Measurements from ENCODE around the gene PIPOX.

PIPOX gene

GRCh38 chr17:29048440-29049368 lies 5.8 kb downstream of the PIPOX start:
- DNase-seq (ENCODE audit: low read depth in 2 of 2) = no peak

DNA sequence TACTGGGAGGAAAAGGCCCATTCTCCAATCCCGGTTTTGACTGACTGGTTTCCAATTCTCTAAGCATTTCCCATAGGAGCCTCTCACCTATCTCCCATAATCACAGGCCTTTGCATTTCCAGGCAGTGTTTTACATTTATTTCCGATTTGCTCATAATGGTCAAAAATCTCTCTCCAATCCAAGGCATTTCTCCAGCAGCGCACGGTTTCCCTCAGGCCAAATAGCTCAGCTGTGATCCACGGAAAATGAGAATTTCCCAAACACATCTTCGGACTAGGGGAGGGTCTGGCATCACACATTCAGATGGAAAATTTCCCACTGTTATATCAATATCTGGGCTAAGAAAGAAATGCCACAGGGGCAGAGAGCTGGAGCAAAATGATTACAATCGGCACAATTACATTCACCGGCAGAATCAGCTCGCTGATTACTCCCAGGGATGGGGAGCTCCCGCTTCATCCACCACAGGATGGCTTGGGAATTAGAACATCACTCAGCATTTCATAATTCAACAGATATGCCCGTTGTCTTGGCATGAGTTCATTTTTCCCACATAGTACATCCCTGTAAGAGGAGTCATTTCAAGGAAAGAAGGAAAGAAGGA lies 6.7 kb downstream of the PIPOX start:
- no peak for DNase-seq (ENCODE audit: low read depth in 2 of 2)

- DNase-seq (ENCODE audit: low read depth in 2 of 2) = no peak
Measured at GRCh38 chr17:29050176-29050575, 7.2 kb downstream of the PIPOX start.

GRCh38 chr17:29051194-29051593 lies 8.3 kb downstream of the PIPOX start:
- no peak for DNase-seq (ENCODE audit: low read depth in 2 of 2)

GRCh38 chr17:29051731-29052130 lies 8.8 kb downstream of the PIPOX start:
- DNase-seq (ENCODE audit: low read depth in 2 of 2) = no peak

- no peak for DNase-seq (ENCODE audit: low read depth in 2 of 2)
Measured at GRCh38 chr17:29054835-29055234, 11.9 kb downstream of the PIPOX start.

GRCh38 chr17:29057361-29057760 lies 14.4 kb downstream of the PIPOX start:
- DNase-seq (ENCODE audit: low read depth in 2 of 2) = no peak

DNA sequence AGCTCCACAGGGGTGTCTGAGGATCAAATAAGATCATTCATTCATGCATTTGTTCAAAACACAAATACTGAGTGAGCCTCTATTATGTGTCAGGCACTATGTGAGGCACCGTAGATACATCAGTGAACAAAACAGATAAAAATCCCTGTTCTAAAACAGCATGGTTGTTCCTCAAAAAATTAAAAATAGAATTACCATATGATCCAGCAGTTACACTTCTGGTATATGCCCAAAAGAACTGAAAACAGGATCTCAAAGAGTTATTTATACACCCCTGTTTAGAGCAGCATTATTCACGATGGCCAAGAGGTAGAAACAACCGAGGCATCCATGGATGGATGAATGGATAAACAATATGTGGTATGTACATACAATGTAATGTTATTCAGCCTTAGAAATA lies 15.4 kb downstream of the PIPOX start:
- no peak for DNase-seq (ENCODE audit: low read depth in 2 of 2)

GRCh38 chr17:29059281-29059680 lies 16.3 kb downstream of the PIPOX start:
- DNase-seq (ENCODE audit: low read depth in 2 of 2) = no peak

DNA sequence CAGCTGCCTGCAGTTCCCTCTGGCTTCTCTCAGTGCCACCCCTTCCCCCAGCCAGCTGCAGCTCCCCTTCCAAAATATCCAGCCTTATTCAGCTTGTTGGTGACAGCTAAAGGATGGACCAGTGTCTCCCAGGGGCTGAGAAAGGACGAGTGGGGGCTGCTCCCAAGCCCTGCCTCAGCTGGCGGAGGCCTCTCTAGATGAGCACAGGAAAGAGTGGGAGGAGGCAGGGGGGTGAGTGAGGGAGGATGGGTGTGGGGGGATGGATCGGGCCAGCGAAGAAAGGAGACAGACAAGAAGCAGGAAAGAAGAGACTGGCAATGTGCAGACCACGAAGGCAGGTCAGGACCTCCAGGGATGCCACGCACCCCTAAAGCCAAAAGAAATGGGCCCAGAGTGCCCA lies 17.5 kb downstream of the PIPOX start:
- DNase-seq (ENCODE audit: low read depth in 2 of 2) = no peak

DNA sequence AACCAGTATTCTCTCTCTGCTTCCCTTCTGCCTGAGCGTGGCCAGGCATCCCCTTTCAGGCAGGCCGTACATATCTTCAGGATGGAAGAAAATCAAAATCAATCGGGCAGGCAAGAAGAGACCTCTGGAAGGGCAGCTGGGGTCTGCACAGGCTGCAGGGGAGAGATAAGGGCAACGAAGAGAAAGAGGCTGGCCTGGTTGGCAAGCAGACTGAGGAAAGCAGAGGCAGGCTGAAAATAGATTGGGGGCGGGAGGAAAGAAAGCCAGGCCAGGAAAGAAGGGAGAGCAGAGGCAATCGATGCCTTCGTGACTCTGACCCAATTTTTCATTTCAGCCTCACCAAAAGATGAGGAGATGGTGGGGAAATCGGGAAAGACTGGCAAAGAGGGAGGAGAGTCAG lies 18.1 kb downstream of the PIPOX start:
- no peak for DNase-seq (ENCODE audit: low read depth in 2 of 2)

DNA sequence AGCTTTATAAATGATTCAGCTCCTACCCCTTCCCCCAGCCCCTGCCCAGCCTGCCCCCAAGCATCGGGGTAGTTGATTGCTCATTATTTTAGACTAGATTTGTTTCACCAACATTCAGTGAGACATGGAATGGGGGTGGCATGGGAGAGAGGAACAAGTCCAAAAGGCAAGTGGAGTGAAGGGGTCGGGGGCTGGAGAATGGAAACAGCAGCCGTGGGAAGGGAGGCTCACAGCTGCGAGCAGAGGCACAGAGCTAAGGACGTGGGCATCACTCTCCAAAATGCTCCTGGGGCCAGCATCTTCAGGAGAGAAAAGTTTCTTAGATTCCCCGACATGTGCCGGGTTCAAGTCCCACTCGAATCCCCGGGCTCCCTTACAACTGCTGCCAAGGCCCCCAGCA lies 19.3 kb downstream of the PIPOX start:
- no peak for DNase-seq (ENCODE audit: low read depth in 2 of 2)

DNA sequence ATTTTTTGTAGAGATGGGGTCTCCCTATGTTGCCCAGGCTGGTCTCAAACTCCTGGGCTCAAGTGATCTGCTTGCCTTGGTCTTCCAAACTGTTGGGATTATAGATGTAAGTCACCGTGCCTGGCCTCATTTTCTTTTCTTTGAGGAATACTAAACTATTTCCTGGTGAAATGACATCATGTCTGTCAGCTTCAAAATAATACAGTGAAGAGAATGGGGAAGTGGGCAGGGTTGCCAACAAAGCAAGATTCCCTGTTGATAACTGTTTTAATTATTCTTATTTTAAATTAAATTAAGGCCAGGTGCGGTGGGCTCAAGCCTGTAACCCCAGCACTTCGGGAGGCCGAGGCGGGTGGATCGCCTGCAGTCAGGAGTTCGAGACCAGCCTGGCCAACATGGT lies 21.1 kb downstream of the PIPOX start:
- no peak for DNase-seq (ENCODE audit: low read depth in 2 of 2)

- DNase-seq (ENCODE audit: low read depth in 2 of 2) = no peak
Measured at GRCh38 chr17:29066047-29066446, 23.1 kb downstream of the PIPOX start.

DNA sequence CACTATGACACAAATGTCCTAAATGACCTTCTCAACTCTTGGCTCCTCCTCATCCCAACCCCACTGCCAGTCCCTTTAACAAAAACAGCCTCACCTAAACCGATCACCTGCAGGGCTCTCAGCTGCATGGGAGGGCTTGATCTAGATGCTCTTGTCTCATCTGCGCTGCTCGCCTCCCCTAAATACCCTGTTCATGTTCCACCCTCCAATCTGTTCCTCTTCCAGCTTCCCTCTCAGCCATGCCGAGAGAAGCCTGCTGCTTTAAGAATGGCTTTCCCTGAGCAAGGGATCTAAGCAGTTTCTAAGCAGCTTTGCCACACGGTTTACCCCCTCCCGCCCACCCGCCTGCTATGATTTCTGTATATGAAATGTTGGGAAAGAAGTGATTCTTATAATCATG lies 23.7 kb downstream of the PIPOX start:
- DNase-seq (ENCODE audit: low read depth in 2 of 2) = no peak

DNA sequence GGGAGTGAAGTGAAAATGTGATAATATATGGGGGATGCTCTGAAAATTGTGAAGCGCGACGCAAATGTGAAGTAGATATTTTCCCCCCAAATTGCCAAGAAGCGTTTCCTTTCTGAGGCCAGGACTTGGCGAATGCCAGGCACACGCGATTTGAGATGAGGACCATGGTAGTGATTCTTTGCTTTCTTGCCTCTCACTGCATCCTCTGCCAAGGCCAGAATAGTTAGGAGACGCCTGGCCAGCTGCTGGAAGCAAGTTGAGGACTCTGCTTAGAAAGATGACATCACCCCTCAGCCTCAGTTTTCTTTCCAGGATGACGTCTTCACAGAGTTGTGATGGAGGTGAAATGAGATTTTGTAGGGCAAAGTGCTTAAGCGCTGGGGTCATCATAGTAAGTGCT lies 25.9 kb downstream of the PIPOX start:
- DNase-seq (ENCODE audit: low read depth in 2 of 2) = no peak

- DNase-seq (ENCODE audit: low read depth in 2 of 2) = no peak
Measured at GRCh38 chr17:29069526-29070041, 26.6 kb downstream of the PIPOX start.

DNA sequence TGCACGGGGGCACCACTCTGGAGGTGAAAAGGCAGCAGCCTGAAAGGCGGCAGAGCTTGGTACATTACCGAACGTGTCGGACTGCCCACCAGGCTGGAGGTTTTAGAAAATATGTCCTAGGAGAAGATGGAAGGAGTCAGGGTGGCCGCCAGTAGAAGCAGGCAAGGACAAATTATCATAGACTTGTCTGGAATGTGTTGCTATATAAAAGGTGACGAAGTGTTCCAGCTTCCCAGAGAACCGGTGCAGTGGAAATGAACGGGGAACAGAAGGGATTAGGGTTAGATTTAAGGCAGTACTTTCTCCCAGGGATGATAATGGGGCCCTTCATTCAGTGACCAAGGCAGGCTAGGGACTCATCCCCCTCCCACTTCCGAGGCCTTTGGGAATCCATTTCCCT lies 27.4 kb downstream of the PIPOX start:
- DNase-seq (ENCODE audit: low read depth in 2 of 2) = no peak

DNA sequence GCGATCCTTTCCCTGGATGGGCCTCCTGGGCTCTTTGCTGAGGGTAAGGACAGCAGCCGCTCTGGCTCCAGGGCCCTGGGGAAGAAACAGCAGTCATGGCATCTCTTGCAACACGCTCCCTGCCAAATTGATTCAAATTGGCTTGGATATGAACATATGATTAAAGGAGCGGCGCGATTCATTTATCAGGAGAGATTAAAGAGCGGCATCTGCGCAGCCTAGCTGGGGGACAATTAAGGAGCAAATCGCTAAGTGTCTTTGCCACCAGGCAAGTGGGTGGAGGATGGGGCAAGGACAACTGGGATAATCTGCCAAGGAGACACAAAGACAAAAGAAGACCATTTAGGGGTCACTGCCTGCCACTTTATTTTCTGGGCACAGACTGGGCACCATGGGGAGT lies 27.8 kb downstream of the PIPOX start:
- DNase-seq (ENCODE audit: low read depth in 2 of 2) = no peak

DNA sequence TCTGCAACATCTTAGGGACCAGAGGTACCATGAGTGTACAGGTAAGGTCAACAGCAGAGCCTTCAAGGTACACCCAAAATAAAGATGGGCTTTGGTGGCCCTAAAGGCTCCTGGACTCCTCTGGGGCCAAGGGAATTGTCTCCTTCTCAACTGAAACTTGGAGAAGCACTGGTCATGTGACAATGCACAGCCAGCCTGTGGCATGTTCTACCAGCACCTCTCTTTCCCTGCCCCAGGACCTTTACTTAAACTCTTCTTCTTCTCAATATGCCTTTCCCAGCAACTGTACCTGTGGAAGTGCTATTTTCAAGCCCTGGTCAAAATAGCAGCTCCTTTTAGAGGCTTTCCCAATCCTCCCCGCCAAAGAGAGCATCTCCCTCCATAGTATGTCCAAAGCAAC lies 28.4 kb downstream of the PIPOX start:
- DNase-seq (ENCODE audit: low read depth in 2 of 2) = no peak

DNA sequence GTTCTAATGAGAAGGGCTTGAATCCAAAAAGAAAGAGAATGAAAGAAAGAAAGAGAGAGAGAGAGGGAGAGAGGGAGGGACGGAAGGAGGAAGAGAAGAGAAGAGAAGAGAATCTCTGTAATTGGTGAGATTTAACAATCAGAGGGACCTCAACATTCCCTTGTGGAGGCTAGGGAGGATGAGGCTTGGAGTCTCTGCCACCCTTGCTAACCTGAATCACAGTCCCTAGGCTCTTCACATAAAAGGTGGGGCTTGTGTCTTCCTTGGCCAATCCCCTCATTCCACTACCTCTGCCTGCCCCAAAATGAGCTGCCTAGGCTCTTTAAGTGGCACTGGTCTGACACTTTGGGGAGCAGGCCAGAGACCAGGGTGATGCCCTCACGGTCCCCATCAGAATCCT lies 30.1 kb downstream of the PIPOX start:
- no peak for DNase-seq (ENCODE audit: low read depth in 2 of 2)

- DNase-seq (ENCODE audit: low read depth in 2 of 2) = no peak
Measured at GRCh38 chr17:29073520-29073919, 30.6 kb downstream of the PIPOX start.

DNA sequence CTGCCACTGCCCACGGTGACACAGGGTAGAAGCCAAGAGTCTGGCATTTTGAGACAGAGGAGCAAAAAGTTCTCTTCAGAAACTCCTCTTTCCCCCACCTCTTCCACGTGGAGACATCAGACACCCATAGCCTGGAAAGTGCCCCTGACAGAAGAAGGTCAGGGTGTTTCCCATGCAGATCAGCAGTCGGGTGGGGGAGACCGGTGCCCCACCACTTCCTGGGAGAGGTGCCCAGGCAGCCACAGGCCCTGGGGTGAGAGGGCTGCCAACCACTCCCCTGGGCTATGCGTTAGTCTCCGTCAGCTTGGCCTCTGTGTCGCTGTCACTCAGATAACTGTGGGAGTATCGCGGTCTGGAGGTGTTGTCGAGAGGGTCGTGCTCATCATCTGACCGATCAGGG lies 31.5 kb downstream of the PIPOX start:
- DNase-seq (ENCODE audit: low read depth in 2 of 2) = no peak
